PFSK-1 (cell line): ENCODE data around the gene CIDEC. TPM values are rescaled to one million over a fixed set of nuclear protein-coding genes. Genes with fewer than 3 reads are reported as not detected.

Experiments
- FOXP2 ChIP-seq: optimal IDR thresholded peaks from 2 replicates; pipeline ENCODE3; 2011; ENCODE audit warnings: borderline replicate concordance, control low read depth, inconsistent platforms; ENCODE audit not compliant: insufficient read depth; ENCODE audit errors: extremely low read length, extremely low read depth
- POLR2AphosphoS5 ChIP-seq: IDR thresholded peaks from 2 replicates; pipeline ENCODE4 v1.6.1; 2012; ENCODE audit warnings: low read depth, mild to moderate bottlenecking, control low read depth, low read length, moderate library complexity
- SIN3A ChIP-seq: IDR thresholded peaks from 2 replicates; pipeline ENCODE4 v1.6.1; 2012; ENCODE audit warnings: mild to moderate bottlenecking, low read length, moderate library complexity, borderline replicate concordance; ENCODE audit not compliant: insufficient read depth
- TAF1 ChIP-seq: IDR thresholded peaks from 2 replicates; pipeline ENCODE4 v1.6.1; 2012; ENCODE audit warnings: low read length, control low read depth, borderline replicate concordance; ENCODE audit not compliant: insufficient read depth
- polyA plus RNA-seq: library from polyadenylated mRNA; unstranded; fragments of >200 nt; gene quantifications from one replicate; pipeline ENCODE4 v1.2.1, GENCODE V29; 2012; ENCODE audit warnings: low read depth, missing spikeins; ENCODE audit not compliant: insufficient read length
- TF ChIP-seq, protein P1 (sequence below), 2 experiments: IDR thresholded peaks; 2 replicates each; pipeline versions ENCODE4 v1.6.1 to v1.8.0; 2011 to 2012; ENCODE audit warnings: low read depth in 2 of 2, low read length in 2 of 2, control low read depth in 1 of 2, inconsistent platforms in 1 of 2, mild to moderate bottlenecking in 1 of 2, moderate library complexity in 1 of 2; ENCODE audit not compliant: insufficient read depth in 1 of 2

CIDEC gene, protein sequence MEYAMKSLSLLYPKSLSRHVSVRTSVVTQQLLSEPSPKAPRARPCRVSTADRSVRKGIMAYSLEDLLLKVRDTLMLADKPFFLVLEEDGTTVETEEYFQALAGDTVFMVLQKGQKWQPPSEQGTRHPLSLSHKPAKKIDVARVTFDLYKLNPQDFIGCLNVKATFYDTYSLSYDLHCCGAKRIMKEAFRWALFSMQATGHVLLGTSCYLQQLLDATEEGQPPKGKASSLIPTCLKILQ
- not detected for polyA plus RNA-seq

DNA sequence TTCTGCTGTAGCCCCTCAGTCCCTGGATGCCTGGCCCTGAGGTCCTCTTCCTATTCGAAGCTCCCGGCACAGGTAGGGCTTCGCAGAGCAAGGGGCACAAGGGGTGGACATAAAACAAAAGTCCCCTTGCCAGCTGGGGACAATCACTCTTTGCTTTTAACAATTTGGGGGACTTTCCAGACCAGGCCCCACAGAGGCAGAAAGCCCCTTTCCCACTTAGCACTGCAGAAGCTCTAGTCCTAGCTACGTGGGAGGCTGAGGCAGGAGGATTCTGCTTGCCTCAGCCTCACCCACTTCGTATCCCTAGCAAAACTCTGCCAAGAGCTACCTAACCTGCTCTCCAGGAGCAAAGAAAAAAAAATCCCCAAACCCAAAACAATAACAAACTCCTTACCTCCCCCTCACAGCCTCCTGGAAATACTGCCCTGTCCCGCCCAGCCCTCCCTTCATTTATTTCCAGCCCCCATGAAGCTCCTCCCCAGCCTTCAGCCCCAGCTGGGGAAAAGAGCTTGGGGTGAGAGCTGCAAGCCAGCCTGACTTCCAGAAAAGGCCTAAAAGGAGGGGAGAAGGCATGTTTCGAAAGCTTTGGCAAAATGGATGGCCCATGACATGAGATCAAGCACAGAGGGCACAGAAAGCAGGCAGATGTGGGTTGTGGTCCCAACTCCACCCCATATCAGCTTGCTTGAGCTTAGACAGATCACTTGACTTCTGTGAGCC lies at the start of gene CIDEC:
Gene CIDEC, minus strand, starts transcription at position 424 of the 720 bp plus-strand sequence. CDS start 1,767 bp downstream, outside the sequence.
- TF ChIP-seq TAF1 (no peak), POLR2AphosphoS5 (no peak), FOXP2 (no peak), SIN3A (no peak)
- TF ChIP-seq, protein P1, sequence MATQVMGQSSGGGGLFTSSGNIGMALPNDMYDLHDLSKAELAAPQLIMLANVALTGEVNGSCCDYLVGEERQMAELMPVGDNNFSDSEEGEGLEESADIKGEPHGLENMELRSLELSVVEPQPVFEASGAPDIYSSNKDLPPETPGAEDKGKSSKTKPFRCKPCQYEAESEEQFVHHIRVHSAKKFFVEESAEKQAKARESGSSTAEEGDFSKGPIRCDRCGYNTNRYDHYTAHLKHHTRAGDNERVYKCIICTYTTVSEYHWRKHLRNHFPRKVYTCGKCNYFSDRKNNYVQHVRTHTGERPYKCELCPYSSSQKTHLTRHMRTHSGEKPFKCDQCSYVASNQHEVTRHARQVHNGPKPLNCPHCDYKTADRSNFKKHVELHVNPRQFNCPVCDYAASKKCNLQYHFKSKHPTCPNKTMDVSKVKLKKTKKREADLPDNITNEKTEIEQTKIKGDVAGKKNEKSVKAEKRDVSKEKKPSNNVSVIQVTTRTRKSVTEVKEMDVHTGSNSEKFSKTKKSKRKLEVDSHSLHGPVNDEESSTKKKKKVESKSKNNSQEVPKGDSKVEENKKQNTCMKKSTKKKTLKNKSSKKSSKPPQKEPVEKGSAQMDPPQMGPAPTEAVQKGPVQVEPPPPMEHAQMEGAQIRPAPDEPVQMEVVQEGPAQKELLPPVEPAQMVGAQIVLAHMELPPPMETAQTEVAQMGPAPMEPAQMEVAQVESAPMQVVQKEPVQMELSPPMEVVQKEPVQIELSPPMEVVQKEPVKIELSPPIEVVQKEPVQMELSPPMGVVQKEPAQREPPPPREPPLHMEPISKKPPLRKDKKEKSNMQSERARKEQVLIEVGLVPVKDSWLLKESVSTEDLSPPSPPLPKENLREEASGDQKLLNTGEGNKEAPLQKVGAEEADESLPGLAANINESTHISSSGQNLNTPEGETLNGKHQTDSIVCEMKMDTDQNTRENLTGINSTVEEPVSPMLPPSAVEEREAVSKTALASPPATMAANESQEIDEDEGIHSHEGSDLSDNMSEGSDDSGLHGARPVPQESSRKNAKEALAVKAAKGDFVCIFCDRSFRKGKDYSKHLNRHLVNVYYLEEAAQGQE (IDR thresholded peaks at IDR 0.05; ENCODE audit: insufficient read depth in 1 of 2, low read depth in 2 of 2, low read length in 2 of 2), result no peak

DNA sequence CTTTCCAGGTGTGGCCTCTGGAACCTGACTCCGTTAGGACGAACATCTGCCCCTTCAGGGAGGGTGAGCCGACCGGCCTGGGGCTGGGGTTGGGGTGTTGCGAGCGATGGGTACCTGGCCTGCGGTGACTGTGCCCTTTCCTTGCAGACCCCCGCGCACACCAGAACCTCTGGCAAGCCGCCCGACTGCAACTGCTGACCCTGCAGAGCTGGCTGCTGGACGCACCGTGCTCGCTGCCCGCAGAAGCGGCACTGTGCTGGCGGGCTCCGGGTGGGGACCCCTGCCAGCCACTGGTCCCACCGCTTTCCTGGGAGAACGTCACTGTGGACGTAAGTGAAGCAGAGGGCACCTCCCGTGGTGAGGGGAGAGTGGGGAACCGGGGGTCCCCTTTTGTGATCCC lies 48.1 kb upstream of the CIDEC start:
- TF ChIP-seq POLR2AphosphoS5, result no peak
- no peak for TF ChIP-seq TAF1
- no peak for TF ChIP-seq FOXP2
- no peak for TF ChIP-seq SIN3A
- TF ChIP-seq, protein P1 (IDR thresholded peaks at IDR 0.05; ENCODE audit: insufficient read depth in 1 of 2, low read depth in 2 of 2, low read length in 2 of 2), result no peak

DNA sequence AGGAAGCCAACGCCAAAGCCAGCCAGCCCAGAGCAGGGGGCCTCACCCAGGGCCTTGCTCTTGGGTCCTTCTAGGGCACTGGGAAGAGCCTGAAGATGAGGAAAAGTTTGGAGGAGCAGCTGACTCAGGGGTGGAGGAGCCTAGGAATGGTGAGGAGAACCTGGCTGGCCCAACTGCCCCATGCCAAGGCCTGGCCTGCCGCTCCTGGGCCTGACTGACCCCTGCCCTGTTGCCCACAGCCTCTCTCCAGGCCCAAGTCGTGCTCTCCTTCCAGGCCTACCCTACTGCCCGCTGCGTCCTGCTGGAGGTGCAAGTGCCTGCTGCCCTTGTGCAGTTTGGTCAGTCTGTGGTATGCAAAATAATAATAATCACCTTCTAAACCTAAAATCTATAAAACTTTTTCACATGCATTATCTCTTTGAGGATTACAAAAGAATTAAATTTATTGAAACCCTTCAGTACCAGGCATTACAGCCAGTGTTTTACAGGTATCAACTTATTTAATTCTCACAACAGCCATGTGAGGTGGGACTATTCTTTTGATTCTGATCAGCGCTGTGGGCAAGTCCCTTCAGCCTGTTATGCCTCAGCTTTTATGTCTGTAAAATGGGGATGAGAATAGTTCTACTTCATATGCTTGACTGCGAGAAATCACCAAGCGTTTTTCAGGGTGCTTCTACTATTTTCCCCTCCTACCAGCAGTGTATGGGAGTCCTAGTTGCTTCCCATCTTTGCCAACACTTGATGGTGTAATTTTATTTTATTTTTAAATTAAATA lies 38.4 kb upstream of the CIDEC start:
- TF ChIP-seq FOXP2, result no peak
- TF ChIP-seq TAF1, result no peak
- TF ChIP-seq, protein P1 (IDR thresholded peaks at IDR 0.05; ENCODE audit: insufficient read depth in 1 of 2, low read depth in 2 of 2, low read length in 2 of 2), result no peak
- TF ChIP-seq SIN3A, result no peak
- TF ChIP-seq POLR2AphosphoS5, result no peak

DNA sequence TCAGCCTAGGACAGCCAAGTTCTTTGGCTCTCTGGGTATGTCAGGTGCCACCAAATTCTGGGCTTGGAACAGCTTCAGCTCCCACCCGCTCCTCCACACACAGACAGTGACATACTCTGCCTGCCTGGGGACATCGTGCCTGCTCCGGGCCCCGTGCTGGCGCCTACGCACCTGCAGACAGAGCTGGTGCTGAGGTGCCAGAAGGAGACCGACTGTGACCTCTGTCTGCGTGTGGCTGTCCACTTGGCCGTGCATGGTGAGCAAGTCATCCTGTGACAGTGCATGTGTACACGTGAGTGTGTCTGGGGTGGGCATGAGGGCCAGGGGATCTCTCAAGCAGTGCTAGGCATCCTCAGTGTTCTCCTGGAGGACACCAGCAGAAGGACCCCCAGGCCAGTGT lies 37.8 kb upstream of the CIDEC start:
- no peak for TF ChIP-seq TAF1
- TF ChIP-seq POLR2AphosphoS5, result no peak
- no peak for TF ChIP-seq FOXP2
- TF ChIP-seq, protein P1 (IDR thresholded peaks at IDR 0.05; ENCODE audit: insufficient read depth in 1 of 2, low read depth in 2 of 2, low read length in 2 of 2), result no peak
- TF ChIP-seq SIN3A, result no peak
